ENCODE data around the gene CDC14A.

CDC14A gene

GRCh38 chr1:100340494-100340893 lies 11.8 kb upstream of the CDC14A start:
- TF ChIP-seq CTCF (IDR thresholded peaks at IDR 0.05; ENCODE audit: low read depth, low read length), result no peak
- no peak overlapping the region for H3K4me3 ChIP-seq (ENCODE audit: low read depth, low read length)

- TF ChIP-seq CTCF (IDR thresholded peaks at IDR 0.05; ENCODE audit: low read depth, low read length), result no peak
These were observed 10.0 kb upstream of the CDC14A start for GRCh38 chr1:100342348-100342747.

GRCh38 chr1:100343897-100344296 lies 8.4 kb upstream of the CDC14A start:
- TF ChIP-seq CTCF (IDR thresholded peaks at IDR 0.05; ENCODE audit: low read depth, low read length), result no peak
- no peak overlapping the region for H3K4me3 ChIP-seq (ENCODE audit: low read depth, low read length)

More at GRCh38 chr1:100342348-100342747, 10.0 kb upstream of the CDC14A start:
- H3K4me3 ChIP-seq (ENCODE audit: low read depth, low read length), result no peak overlapping the region

- no peak for TF ChIP-seq CTCF (IDR thresholded peaks at IDR 0.05; ENCODE audit: low read depth, low read length)
- no peak overlapping the region for H3K4me3 ChIP-seq (ENCODE audit: low read depth, low read length)
These were observed 7.5 kb upstream of the CDC14A start for GRCh38 chr1:100344774-100345173.

GRCh38 chr1:100346387-100346786 lies 5.9 kb upstream of the CDC14A start:
- H3K4me3 ChIP-seq (ENCODE audit: low read depth, low read length), result no peak overlapping the region
- TF ChIP-seq CTCF (IDR thresholded peaks at IDR 0.05; ENCODE audit: low read depth, low read length), result no peak

GRCh38 chr1:100347009-100347966 lies 5.0 kb upstream of the CDC14A start:
- H3K4me3 ChIP-seq (ENCODE audit: low read depth, low read length), result no peak overlapping the region
- TF ChIP-seq CTCF (IDR thresholded peaks at IDR 0.05; ENCODE audit: low read depth, low read length), result no peak

- TF ChIP-seq CTCF (IDR thresholded peaks at IDR 0.05; ENCODE audit: low read depth, low read length), result no peak
- H3K4me3 ChIP-seq (ENCODE audit: low read depth, low read length), result no peak overlapping the region
These were observed 3.7 kb upstream of the CDC14A start for GRCh38 chr1:100348549-100349144.
